Measurements from ENCODE around the gene PAX6. TPM values are rescaled to one million over a fixed set of nuclear protein-coding genes. Genes with fewer than 3 reads are reported as not detected.

Gene PAX6
- total and polyA plus RNA-seq, 2 of the 13 experiments (the other 11 are each of a cell fraction or from before 2014, with no cell fraction given) = 0.15 to 1.1 TPM

DNA sequence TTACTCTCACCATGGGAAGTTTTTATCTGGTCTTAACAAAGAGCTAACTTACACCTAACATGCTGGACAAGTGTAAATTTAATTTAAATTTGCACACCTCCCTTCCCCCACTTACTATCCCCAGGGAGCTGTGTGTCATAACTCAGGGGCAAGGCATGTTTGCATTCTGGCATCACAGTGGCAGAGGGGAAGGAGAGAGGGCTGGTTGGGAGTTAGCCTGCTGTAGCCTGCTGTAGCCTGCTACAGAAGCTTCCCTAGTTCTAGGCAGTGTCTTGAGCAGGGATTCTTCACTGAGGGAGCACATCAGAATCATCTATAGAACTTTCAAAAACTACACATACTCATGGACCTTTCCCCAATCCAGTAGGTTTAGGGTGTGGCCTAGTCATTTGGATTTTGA is 49.3 kb upstream of the PAX6 start:
- Histone ChIP-seq H4K20me1 (ENCODE audit: insufficient read depth, low read length) (no peaks in the 10 kb centered on the region), H3K4me3 (replicated peaks in 1 of 3; ENCODE audit: insufficient read depth in 1 of 3, low read depth in 2 of 3, low read length in 3 of 3) (no peak overlapping the region), H3K4me1 (ENCODE audit: insufficient read depth, low read length) (no peaks in the 10 kb centered on the region), H3K36me3 (replicated peaks in 1 of 2; ENCODE audit: control insufficient read depth in 1 of 2, insufficient read depth in 2 of 2, low read length in 2 of 2) (no peaks in the 10 kb centered on the region), H3K4me2 (ENCODE audit: low read depth, low read length) (no peak overlapping the region), H3K9me3 (ENCODE audit: low read length) (no peaks in the 10 kb centered on the region), H3K27ac (ENCODE audit: extremely low read length, insufficient read depth, low read length) (no peak overlapping the region), H3K27me3 (ENCODE audit: control insufficient read depth in 1 of 2, insufficient read depth in 2 of 2, low read length in 2 of 2) (peaks cover 0 to 9% of the 10 kb centered on the region in 2 experiments; a peak in 2 of 5 replicates), H3K79me2 (ENCODE audit: insufficient read depth, low read length) (no peaks in the 10 kb centered on the region), H3K9ac (ENCODE audit: insufficient read depth, low read depth, low read length) (no peak overlapping the region), H2AFZ (ENCODE audit: low read length) (no peak overlapping the region)
- intact Hi-C loops (cut with micrococcal nuclease; ENCODE audit: unreplicated experiment) (no loop called here), in situ Hi-C loops (cut with HindIII; ENCODE audit: extremely low pct_ligation_motif_present, low pct_unique_long_range_greater_than_20kb) (no loop called here)
- ATAC-seq (no peak), DNase-seq (ENCODE audit: low spot score) (no peak), FAIRE-seq (no peak)
- TF ChIP-seq, protein P1, sequence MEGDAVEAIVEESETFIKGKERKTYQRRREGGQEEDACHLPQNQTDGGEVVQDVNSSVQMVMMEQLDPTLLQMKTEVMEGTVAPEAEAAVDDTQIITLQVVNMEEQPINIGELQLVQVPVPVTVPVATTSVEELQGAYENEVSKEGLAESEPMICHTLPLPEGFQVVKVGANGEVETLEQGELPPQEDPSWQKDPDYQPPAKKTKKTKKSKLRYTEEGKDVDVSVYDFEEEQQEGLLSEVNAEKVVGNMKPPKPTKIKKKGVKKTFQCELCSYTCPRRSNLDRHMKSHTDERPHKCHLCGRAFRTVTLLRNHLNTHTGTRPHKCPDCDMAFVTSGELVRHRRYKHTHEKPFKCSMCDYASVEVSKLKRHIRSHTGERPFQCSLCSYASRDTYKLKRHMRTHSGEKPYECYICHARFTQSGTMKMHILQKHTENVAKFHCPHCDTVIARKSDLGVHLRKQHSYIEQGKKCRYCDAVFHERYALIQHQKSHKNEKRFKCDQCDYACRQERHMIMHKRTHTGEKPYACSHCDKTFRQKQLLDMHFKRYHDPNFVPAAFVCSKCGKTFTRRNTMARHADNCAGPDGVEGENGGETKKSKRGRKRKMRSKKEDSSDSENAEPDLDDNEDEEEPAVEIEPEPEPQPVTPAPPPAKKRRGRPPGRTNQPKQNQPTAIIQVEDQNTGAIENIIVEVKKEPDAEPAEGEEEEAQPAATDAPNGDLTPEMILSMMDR (CRISPR knock-in tag; IDR thresholded peaks at IDR 0.05) = no peak
- no peak for TF ChIP-seq KDM5A (IDR thresholded peaks at IDR 0.05; ENCODE audit: borderline replicate concordance, low read length)
- TF ChIP-seq FOSL2 (CRISPR knock-in tag; IDR thresholded peaks at IDR 0.05) = no peak
- TF ChIP-seq, protein P2, sequence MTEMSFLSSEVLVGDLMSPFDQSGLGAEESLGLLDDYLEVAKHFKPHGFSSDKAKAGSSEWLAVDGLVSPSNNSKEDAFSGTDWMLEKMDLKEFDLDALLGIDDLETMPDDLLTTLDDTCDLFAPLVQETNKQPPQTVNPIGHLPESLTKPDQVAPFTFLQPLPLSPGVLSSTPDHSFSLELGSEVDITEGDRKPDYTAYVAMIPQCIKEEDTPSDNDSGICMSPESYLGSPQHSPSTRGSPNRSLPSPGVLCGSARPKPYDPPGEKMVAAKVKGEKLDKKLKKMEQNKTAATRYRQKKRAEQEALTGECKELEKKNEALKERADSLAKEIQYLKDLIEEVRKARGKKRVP (CRISPR knock-in tag; IDR thresholded peaks at IDR 0.05) = no peak
- TF ChIP-seq ZNF207 (IDR thresholded peaks at IDR 0.05; ENCODE audit: borderline replicate concordance) = no peak
- no peak for TF ChIP-seq ZNF570 (CRISPR knock-in tag; IDR thresholded peaks at IDR 0.05; ENCODE audit: borderline replicate concordance)
- no peak for TF ChIP-seq ZNF232 (CRISPR knock-in tag; IDR thresholded peaks at IDR 0.05; ENCODE audit: borderline replicate concordance)
- TF ChIP-seq EEA1 (CRISPR knock-in tag; IDR thresholded peaks at IDR 0.05; ENCODE audit: borderline replicate concordance) = no peak
- TF ChIP-seq, protein P3, sequence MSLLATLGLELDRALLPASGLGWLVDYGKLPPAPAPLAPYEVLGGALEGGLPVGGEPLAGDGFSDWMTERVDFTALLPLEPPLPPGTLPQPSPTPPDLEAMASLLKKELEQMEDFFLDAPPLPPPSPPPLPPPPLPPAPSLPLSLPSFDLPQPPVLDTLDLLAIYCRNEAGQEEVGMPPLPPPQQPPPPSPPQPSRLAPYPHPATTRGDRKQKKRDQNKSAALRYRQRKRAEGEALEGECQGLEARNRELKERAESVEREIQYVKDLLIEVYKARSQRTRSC (CRISPR knock-in tag; IDR thresholded peaks at IDR 0.05; ENCODE audit: low read depth) = no peak
- TF ChIP-seq STAG1 (CRISPR knock-in tag; IDR thresholded peaks at IDR 0.05) = no peak
- no peak for TF ChIP-seq ZNF563 (CRISPR knock-in tag; IDR thresholded peaks at IDR 0.05)
- TF ChIP-seq CC2D1A (CRISPR knock-in tag; IDR thresholded peaks at IDR 0.05) = no peak
- ChIA-PET CTCF (ENCODE audit: low intra/inter-chr PET ratio, low total read pairs) (no interaction called here), POLR2A (no interaction called here)
- no TSS peak for BruUV-seq (replicated peaks)
